WTC11 (cell line): ENCODE measurements around the gene CA7. TPM values are rescaled to one million over a fixed set of nuclear protein-coding genes. Genes with fewer than 3 reads are reported as not detected.

ENCODE experiments used
- ARID4B ChIP-seq: sonication (generic); formaldehyde crosslinking; IDR thresholded peaks from 2 replicates; pipeline ENCODE4 v1.8.0; 2023; ENCODE audit warnings: missing genetic modification reagents, mild to moderate bottlenecking, borderline replicate concordance
- CDX4 ChIP-seq: fragments of 250-450 bp; sonication (Bioruptor Pico); IDR thresholded peaks from 2 replicates; pipeline ENCODE4 v1.9.0; 2021; ENCODE audit warnings: moderate library complexity, mild to moderate bottlenecking, inconsistent platforms, borderline replicate concordance
- CTCF ChIP-seq: fragments of 200-600 bp; IDR thresholded peaks from 2 replicates; pipeline ENCODE4 v1.8.0; 2022; ENCODE audit warnings: antibody characterized with exemption
- ETV6 ChIP-seq: sonication (generic); formaldehyde crosslinking; IDR thresholded peaks from 2 replicates; pipeline ENCODE4 v1.8.1; 2022; ENCODE audit warnings: mild to moderate bottlenecking, missing genetic modification reagents
- FOXP4 ChIP-seq: sonication (generic); formaldehyde crosslinking; IDR thresholded peaks from 2 replicates; pipeline ENCODE4 v1.8.0; 2022; ENCODE audit warnings: mild to moderate bottlenecking, missing genetic modification reagents
- GABPB1 ChIP-seq: sonication (generic); formaldehyde crosslinking; IDR thresholded peaks from 2 replicates; pipeline ENCODE4 v1.8.1; 2023; ENCODE audit warnings: mild to moderate bottlenecking, missing genetic modification reagents
- JAZF1 ChIP-seq: fragments of 250-450 bp; sonication (Bioruptor Pico); IDR thresholded peaks from 2 replicates; pipeline ENCODE4 v1.9.0; 2021; ENCODE audit warnings: moderate library complexity, mild to moderate bottlenecking, inconsistent platforms
- MXD4 ChIP-seq: fragments of 250-450 bp; sonication (Bioruptor Pico); IDR thresholded peaks from 2 replicates; pipeline ENCODE4 v1.8.0; 2021; ENCODE audit warnings: mild to moderate bottlenecking, moderate library complexity, borderline replicate concordance
- NFATC4 ChIP-seq: fragments of 250-450 bp; sonication (Bioruptor Pico); IDR thresholded peaks from 2 replicates; pipeline ENCODE4 v1.9.0; 2021; ENCODE audit warnings: mild to moderate bottlenecking
- PREB ChIP-seq: sonication (generic); formaldehyde crosslinking; IDR thresholded peaks from 2 replicates; pipeline ENCODE4 v1.8.1; 2022; ENCODE audit warnings: mild to moderate bottlenecking, missing genetic modification reagents, moderate library complexity, borderline replicate concordance
- STAT6 ChIP-seq: sonication (generic); formaldehyde crosslinking; conservative IDR thresholded peaks from 2 replicates; pipeline ENCODE4 v1.8.1; 2023; ENCODE audit warnings: mild to moderate bottlenecking, low read depth, missing genetic modification reagents, moderate library complexity
- ZMAT4 ChIP-seq: fragments of 250-450 bp; sonication (Bioruptor Pico); IDR thresholded peaks from 2 replicates; pipeline ENCODE4 v1.9.0; 2021; ENCODE audit warnings: mild to moderate bottlenecking
- ZNF219 ChIP-seq: sonication (generic); formaldehyde crosslinking; IDR thresholded peaks from 2 replicates; pipeline ENCODE4 v1.8.0; 2023; ENCODE audit warnings: missing genetic modification reagents, mild to moderate bottlenecking, borderline replicate concordance
- ZNF232 ChIP-seq: sonication (generic); formaldehyde crosslinking; IDR thresholded peaks from 2 replicates; pipeline ENCODE4 v1.8.0; 2022; ENCODE audit warnings: mild to moderate bottlenecking, missing genetic modification reagents
- ZNF263 ChIP-seq: sonication (generic); formaldehyde crosslinking; IDR thresholded peaks from 2 replicates; pipeline ENCODE4 v1.8.1; 2022; ENCODE audit warnings: low read depth, mild to moderate bottlenecking, moderate library complexity, missing genetic modification reagents
- ZNF425 ChIP-seq: fragments of 250-450 bp; sonication (Bioruptor Pico); conservative IDR thresholded peaks from 2 replicates; pipeline ENCODE4 v1.9.0; 2021; ENCODE audit warnings: mild to moderate bottlenecking
- ZNF671 ChIP-seq: fragments of 250-450 bp; sonication (Bioruptor Pico); IDR thresholded peaks from 2 replicates; pipeline ENCODE4 v1.8.0; 2021; ENCODE audit warnings: mild to moderate bottlenecking
- total RNA-seq: library from RNA; stranded (reverse); gene quantifications from 3 replicates; pipeline ENCODE4 v1.2.3, GENCODE V29; 2021
- TF ChIP-seq, protein P1 (sequence below): sonication (generic); formaldehyde crosslinking; IDR thresholded peaks from 2 replicates; pipeline ENCODE4 v1.8.1; 2022; ENCODE audit warnings: mild to moderate bottlenecking, moderate library complexity, missing genetic modification reagents
- TF ChIP-seq, protein P2 (sequence below): fragments of 250-450 bp; sonication (Bioruptor Pico); IDR thresholded peaks from 2 replicates; pipeline ENCODE4 v2.1.2; 2022; ENCODE audit warnings: mild to moderate bottlenecking, moderate library complexity

CA7 gene
- total RNA-seq, 1 experiment from 2014 or later, result 1.6 TPM

DNA sequence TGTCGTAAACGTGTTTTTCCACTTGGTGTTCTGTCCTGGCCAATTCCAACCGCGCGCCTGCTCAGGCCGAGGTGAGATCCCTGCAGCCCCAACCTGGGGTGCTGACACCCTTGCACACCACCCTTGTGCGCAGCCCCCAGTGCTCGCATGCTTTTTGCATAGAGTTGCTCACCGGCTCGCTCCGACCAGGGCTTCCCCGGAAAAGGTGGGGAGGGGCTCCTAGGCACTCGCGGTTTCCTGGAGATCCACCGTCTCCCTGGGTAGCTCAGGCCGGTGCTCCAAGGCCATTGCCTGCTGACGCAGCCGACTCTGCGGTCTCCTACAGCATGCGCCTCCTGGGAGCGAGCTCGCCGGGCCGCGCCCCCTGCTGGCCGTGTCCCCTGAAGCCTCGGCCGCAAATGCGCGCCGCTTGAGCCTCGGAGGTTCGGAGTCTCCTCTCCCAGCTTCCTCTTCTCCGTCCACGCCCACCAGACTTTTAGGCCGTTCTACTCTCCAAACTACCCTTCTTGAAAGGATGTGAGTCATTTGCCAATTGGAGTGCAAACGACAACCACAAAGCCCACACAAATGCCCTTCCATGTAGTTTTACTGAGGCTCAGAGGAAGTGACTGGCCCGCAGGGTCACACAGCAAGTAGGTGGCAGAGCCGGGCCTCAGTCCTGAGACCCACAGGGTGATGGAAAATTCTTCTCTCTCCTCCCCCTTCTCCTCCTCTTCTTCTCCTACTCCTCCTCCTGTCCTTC, 28.9 kb downstream of the CA7 start (continued):
- TF ChIP-seq ARID4B (CRISPR knock-in tag) (peak; percentile 4; the same call in 1 of the 2 replicates), ZMAT4 (CRISPR knock-in tag) (no peak), CTCF (peak; percentile 86), ETV6 (CRISPR knock-in tag) (peak; percentile 31; the same call in 1 of the 2 replicates), GABPB1 (peak; percentile 69), STAT6 (no peak), ZNF671 (CRISPR knock-in tag) (no peak), NFATC4 (CRISPR knock-in tag) (no peak), ZNF425 (CRISPR knock-in tag) (no peak), PREB (CRISPR knock-in tag) (no peak), CDX4 (no peak), ZNF232 (no peak), ZNF219 (CRISPR knock-in tag) (no peak), FOXP4 (CRISPR knock-in tag) (no peak), MXD4 (CRISPR knock-in tag) (no peak), ZNF263 (peak; percentile 72), JAZF1 (CRISPR knock-in tag) (no peak)
- TF ChIP-seq, protein P1, sequence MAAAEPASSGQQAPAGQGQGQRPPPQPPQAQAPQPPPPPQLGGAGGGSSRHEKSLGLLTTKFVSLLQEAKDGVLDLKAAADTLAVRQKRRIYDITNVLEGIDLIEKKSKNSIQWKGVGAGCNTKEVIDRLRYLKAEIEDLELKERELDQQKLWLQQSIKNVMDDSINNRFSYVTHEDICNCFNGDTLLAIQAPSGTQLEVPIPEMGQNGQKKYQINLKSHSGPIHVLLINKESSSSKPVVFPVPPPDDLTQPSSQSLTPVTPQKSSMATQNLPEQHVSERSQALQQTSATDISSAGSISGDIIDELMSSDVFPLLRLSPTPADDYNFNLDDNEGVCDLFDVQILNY, result peak; percentile 62; the same call in 1 of the 2 replicates
- TF ChIP-seq, protein P2, sequence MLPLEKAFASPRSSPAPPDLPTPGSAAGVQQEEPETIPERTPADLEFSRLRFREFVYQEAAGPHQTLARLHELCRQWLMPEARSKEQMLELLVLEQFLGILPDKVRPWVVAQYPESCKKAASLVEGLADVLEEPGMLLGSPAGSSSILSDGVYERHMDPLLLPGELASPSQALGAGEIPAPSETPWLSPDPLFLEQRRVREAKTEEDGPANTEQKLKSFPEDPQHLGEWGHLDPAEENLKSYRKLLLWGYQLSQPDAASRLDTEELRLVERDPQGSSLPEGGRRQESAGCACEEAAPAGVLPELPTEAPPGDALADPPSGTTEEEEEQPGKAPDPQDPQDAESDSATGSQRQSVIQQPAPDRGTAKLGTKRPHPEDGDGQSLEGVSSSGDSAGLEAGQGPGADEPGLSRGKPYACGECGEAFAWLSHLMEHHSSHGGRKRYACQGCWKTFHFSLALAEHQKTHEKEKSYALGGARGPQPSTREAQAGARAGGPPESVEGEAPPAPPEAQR (CRISPR knock-in tag), result no peak
